GM12878 (cell line): ENCODE data around the gene SHROOM1. TPM values are rescaled to one million over a fixed set of nuclear protein-coding genes. Genes with fewer than 3 reads are reported as not detected.

Experiments used
- ATAC-seq: fragments of 200-7000 bp; cut with Tn5 transposase; 3 replicates; pipeline ENCODE4 v1.9.1; 2020; ENCODE audit warnings: mild to moderate bottlenecking, moderate library complexity
- BruUV-seq: library from RNA; stranded (reverse); fragments of 400-500 nt; replicated peaks from 2 replicates; lab custom pipeline; 2021; lab: Mats Ljungman, UMichigan
- CTCF ChIA-PET: fragments of 300-600 bp; sonication (Branson Sonifier 250); formaldehyde crosslinking; extraction: SDS; loops from one replicate; lab custom pipeline; 2021; ENCODE audit warnings: inconsistent platforms; lab: Yijun Ruan, JAX
- POLR2A ChIA-PET: fragments of 350-600 bp; formaldehyde crosslinking; extraction: SDS; loops from one replicate; lab custom pipeline; 2021; ENCODE audit warnings: inconsistent platforms; lab: Charles Lee
- RAD21 ChIA-PET: fragments of 300-600 bp; sonication (Branson Sonifier 250); formaldehyde crosslinking; loops from one replicate; lab custom pipeline; 2023; ENCODE audit warnings: antibody characterized with exemption; ENCODE audit not compliant: unreplicated experiment; lab: Charles Lee
- SMC1A ChIA-PET: fragments of 300-600 bp; sonication (Branson Sonifier 250); formaldehyde crosslinking; loops from one replicate; lab custom pipeline; 2023; ENCODE audit not compliant: unreplicated experiment, uncharacterized antibody; lab: Charles Lee
- DNase-seq: peaks from one replicate; pipeline ENCODE4 v3.0.0-alpha.2; 2011; ENCODE audit warnings: low read depth, low spot score
- FAIRE-seq: peaks from 3 replicates; lab custom pipeline; 2011; peaks lifted over from hg19 to GRCh38; lab: Jason Lieb, UNC
- H2AFZ ChIP-seq: 2 replicates; pipeline ENCODE4 v1.6.0; 2011; ENCODE audit warnings: low read depth, low read length, control low read depth; ENCODE audit not compliant: control insufficient read depth
- H3K27ac ChIP-seq: 2 replicates; pipeline ENCODE4 v1.5.1; 2011; ENCODE audit warnings: control low read depth; ENCODE audit not compliant: control insufficient read depth, insufficient read depth
- H3K27me3 ChIP-seq, 2 experiments: replicated peaks in 1 of 2; 2 replicates each; pipeline versions ENCODE4 v1.6.0 to v1.6.1; 2011; ENCODE audit warnings: low read length in 1 of 2; ENCODE audit not compliant: control insufficient read depth in 2 of 2, insufficient read depth in 2 of 2
- H3K36me3 ChIP-seq, 2 experiments: 2 replicates each; pipeline ENCODE4 v1.5.1; 2011; ENCODE audit warnings: low read length in 1 of 2; ENCODE audit not compliant: control insufficient read depth in 2 of 2, insufficient read depth in 2 of 2
- H3K4me1 ChIP-seq: 2 replicates; pipeline ENCODE4 v1.6.1; 2011; ENCODE audit warnings: mild to moderate bottlenecking, low read length, moderate library complexity, mixed read lengths; ENCODE audit not compliant: control insufficient read depth, insufficient read depth
- H3K4me2 ChIP-seq: 2 replicates; pipeline ENCODE4 v1.6.0; 2011; ENCODE audit warnings: control low read depth; ENCODE audit not compliant: control insufficient read depth, insufficient read depth
- H3K4me3 ChIP-seq: fragments of 200-600 bp; sonication (generic); 2 replicates; pipeline ENCODE4 v1.5.1; 2016
- H3K79me2 ChIP-seq: 2 replicates; pipeline ENCODE4 v1.6.0; 2011; ENCODE audit warnings: low read length; ENCODE audit not compliant: control insufficient read depth, insufficient read depth
- H3K9ac ChIP-seq: 2 replicates; pipeline ENCODE4 v1.8.0; 2011; ENCODE audit warnings: low read length, control low read depth, mixed read lengths; ENCODE audit not compliant: control insufficient read depth, insufficient read depth
- H3K9me3 ChIP-seq: replicated peaks from 3 replicates; pipeline ENCODE4 v1.5.1; 2011; ENCODE audit warnings: mild to moderate bottlenecking, low read length; ENCODE audit not compliant: control insufficient read depth, insufficient read depth
- H4K20me1 ChIP-seq: 2 replicates; pipeline ENCODE4 v1.6.0; 2011; ENCODE audit not compliant: control insufficient read depth, insufficient read depth
- BCL3 ChIP-seq: IDR thresholded peaks from 2 replicates; pipeline ENCODE4 v1.6.1; 2011; ENCODE audit warnings: borderline replicate concordance, low read depth, mild to moderate bottlenecking, moderate library complexity, low read length; ENCODE audit not compliant: insufficient read depth, poor library complexity, severe bottlenecking
- NBN ChIP-seq: fragments of 450-650 bp; IDR thresholded peaks from 2 replicates; pipeline ENCODE4 v1.6.1; 2016
- RELB ChIP-seq: fragments of 450-650 bp; IDR thresholded peaks from 2 replicates; pipeline ENCODE4 v1.6.1; 2017; ENCODE audit warnings: low read depth, mild to moderate bottlenecking, moderate library complexity
- RUNX3 ChIP-seq: IDR thresholded peaks from 2 replicates; pipeline ENCODE4 v1.6.1; 2012; ENCODE audit warnings: low read length, inconsistent platforms
- SP1 ChIP-seq: IDR thresholded peaks from one replicate; pipeline ENCODE4 v1.6.1; 2011; ENCODE audit warnings: low read depth, low read length
- WGBS: methylation state at CpG from one replicate; pipeline ENCODE4 v1.1.6; 2016; ENCODE audit warnings: low lambda C conversion rate; ENCODE audit not compliant: insufficient replicate concordance, insufficient coverage; ENCODE audit errors: missing lambda C conversion rate; 5-methylcytosine and 5-hydroxymethylcytosine counted together
- in situ Hi-C: fragments of 300-500 bp; cut with MboI; formaldehyde crosslinking; loops from 9 replicates; pipeline ENCODE4 v1.14.3; 2018; ENCODE audit warnings: mixed read lengths
- intact Hi-C: fragments of 100-400 bp; cut with micrococcal nuclease; formaldehyde crosslinking; loops from one replicate; pipeline ENCODE4 v1.14.2; 2022; ENCODE audit not compliant: unreplicated experiment
- polyA plus RNA-seq, 11 experiments: library from polyadenylated mRNA; depleted of rRNA in 4 of 11; unstranded in 6 of 11; stranded (reverse) in 5 of 11; fragments of >200 nt; fragmentation: Nextera tagmentation in 4 of 11; fragmentation: Illumina TruSeq in 1 of 11; extraction: Ambion mirVana in 4 of 11; extraction: Trizol in 1 of 11; gene quantifications; 1 replicate in 1 of 11; 2 replicates in 10 of 11; pipeline versions ENCODE4 v1.2.1 to v1.2.3, GENCODE V29; 2011 to 2016; ENCODE audit warnings: inconsistent platforms in 2 of 11, missing spikeins in 2 of 11, low read depth in 1 of 11
- total RNA-seq, 4 experiments: library from RNA; depleted of rRNA in 3 of 4; stranded (reverse); fragments of >200 nt in 3 of 4; fragmentation: Illumina TruSeq in 1 of 4; extraction: Trizol in 1 of 4; gene quantifications; 2 replicates each; pipeline versions ENCODE4 v1.2.1 to v1.2.3, GENCODE V29; 2013 to 2021
- TF ChIP-seq, protein P1 (sequence below): fragments of 450-650 bp; IDR thresholded peaks from 2 replicates; pipeline ENCODE4 v1.6.1; 2016; ENCODE audit warnings: mild to moderate bottlenecking, moderate library complexity, borderline replicate concordance

The SHROOM1 gene
- total and polyA plus RNA-seq, 10 of the 15 experiments (the other 5 are each of a cell fraction or from before 2014, with no cell fraction given) = 0.05 to 3.9 (median 1.3) TPM

DNA sequence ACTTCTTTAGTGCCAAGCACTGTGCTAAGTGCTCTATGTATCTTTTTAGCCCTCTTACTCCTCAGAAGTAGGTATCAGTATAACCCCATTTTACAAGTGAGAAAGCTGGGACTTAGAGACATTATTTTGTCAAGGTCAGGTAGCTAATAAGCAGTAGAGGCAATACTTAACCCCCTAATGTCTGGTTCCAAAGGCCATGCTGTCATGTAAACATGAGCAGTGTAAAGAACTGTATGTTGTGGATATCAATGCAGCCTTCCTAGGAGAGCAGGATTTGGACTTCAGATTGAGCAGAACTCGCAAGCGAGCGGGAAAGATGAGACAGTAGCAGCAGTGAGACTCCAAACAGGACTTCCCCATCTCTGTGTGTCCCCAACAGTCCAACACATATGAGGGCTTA is 3.6 kb upstream of the SHROOM1 start (continued):
- TF ChIP-seq, protein P1, sequence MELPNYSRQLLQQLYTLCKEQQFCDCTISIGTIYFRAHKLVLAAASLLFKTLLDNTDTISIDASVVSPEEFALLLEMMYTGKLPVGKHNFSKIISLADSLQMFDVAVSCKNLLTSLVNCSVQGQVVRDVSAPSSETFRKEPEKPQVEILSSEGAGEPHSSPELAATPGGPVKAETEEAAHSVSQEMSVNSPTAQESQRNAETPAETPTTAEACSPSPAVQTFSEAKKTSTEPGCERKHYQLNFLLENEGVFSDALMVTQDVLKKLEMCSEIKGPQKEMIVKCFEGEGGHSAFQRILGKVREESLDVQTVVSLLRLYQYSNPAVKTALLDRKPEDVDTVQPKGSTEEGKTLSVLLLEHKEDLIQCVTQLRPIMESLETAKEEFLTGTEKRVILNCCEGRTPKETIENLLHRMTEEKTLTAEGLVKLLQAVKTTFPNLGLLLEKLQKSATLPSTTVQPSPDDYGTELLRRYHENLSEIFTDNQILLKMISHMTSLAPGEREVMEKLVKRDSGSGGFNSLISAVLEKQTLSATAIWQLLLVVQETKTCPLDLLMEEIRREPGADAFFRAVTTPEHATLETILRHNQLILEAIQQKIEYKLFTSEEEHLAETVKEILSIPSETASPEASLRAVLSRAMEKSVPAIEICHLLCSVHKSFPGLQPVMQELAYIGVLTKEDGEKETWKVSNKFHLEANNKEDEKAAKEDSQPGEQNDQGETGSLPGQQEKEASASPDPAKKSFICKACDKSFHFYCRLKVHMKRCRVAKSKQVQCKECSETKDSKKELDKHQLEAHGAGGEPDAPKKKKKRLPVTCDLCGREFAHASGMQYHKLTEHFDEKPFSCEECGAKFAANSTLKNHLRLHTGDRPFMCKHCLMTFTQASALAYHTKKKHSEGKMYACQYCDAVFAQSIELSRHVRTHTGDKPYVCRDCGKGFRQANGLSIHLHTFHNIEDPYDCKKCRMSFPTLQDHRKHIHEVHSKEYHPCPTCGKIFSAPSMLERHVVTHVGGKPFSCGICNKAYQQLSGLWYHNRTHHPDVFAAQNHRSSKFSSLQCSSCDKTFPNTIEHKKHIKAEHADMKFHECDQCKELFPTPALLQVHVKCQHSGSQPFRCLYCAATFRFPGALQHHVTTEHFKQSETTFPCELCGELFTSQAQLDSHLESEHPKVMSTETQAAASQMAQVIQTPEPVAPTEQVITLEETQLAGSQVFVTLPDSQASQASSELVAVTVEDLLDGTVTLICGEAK = no peak
- TF ChIP-seq SP1 (no peak), RELB (no peak), NBN (no peak)

GRCh38 chr5:132832612-132833011 is 2.2 kb upstream of the SHROOM1 start:
- ChIA-PET CTCF (interaction anchor here (0.8 to 6.0 kb wide), 4 partner anchors 31 to 306 kb away, joined by 3 to 46 read pairs (median 8); partner anchors contain the start of genes GDF9 and UQCRQ), SMC1A (no interaction called here), RAD21 (no interaction called here), POLR2A (interaction anchor here (0.5 to 0.7 kb wide), 2 partner anchors 35 to 1046 kb away, joined by 3 read pairs; no protein-coding TSS in a partner anchor)
- H3K4me2 ChIP-seq = no peak overlapping the region
- no peak overlapping the region for H3K27ac ChIP-seq
- no peaks in the 10 kb centered on the region for H3K36me3 ChIP-seq
- no peak for FAIRE-seq
- H3K4me3 ChIP-seq = no peak overlapping the region
- intact Hi-C loops (no loop called here), in situ Hi-C loops (no loop called here)
- no peak for DNase-seq
- H3K9me3 ChIP-seq = no peaks in the 10 kb centered on the region
- 68% methylated on average over 5 of the region's 5 CpGs for WGBS
- TF ChIP-seq BCL3 (peak; percentile 80), RUNX3 (no peak)
- no peak for ATAC-seq
- H3K9ac ChIP-seq = no peak overlapping the region
- H3K79me2 ChIP-seq = no peaks in the 10 kb centered on the region
- H3K4me1 ChIP-seq = no peaks in the 10 kb centered on the region; the same call in 1 of the 2 replicates
- no peaks in the 10 kb centered on the region for H4K20me1 ChIP-seq
- H3K27me3 ChIP-seq = no peaks in the 10 kb centered on the region; a peak in 1 of 4 replicates
- H2AFZ ChIP-seq = no peak overlapping the region
- BruUV-seq = no TSS peak
